HG03342 (cell line): ENCODE data around the gene ALOX5.

Experiments
- ATAC-seq: cut with Tn5 transposase; IDR thresholded peaks from one replicate; pipeline ENCODE4 v1.9.1; 2021; ENCODE audit warnings: mild to moderate bottlenecking, moderate library complexity; ENCODE audit not compliant: unreplicated experiment

The ALOX5 gene

GRCh38 chr10:45422866-45423659 lies 49.0 kb downstream of the ALOX5 start:
- ATAC-seq: no peak

- ATAC-seq: no peak
These were observed 50.0 kb downstream of the ALOX5 start for GRCh38 chr10:45423976-45424499.

DNA sequence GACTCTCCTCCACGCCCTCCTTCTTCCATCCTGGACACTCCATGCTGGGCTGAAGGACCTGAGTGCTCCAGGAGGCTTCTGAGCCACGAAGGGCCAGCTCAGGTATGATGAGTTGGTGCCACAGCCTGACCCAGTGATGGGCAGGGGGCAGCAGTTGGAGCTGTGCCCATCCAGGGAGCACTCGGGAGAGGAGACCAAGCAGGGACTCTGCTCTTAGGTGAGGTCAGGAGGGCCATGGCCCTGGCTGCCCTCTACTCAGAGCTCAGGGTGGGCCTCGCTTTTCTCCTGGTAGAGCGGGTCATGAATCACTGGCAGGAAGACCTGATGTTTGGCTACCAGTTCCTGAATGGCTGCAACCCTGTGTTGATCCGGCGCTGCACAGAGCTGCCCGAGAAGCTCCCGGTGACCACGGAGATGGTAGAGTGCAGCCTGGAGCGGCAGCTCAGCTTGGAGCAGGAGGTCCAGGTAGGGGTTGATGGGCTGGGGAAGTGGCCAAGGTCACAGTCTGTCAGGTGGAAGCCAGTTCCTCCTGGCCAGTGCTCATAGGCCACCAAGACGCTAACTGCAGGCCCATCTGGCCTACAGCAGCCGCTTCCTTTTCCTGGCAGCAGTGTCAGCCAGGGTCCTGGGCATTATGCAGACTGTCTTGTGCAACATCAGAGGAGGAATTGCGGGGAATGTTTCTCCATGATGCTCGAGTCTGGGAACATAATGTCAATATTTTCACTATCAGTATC lies 50.8 kb downstream of the ALOX5 start:
- ATAC-seq: no peak

DNA sequence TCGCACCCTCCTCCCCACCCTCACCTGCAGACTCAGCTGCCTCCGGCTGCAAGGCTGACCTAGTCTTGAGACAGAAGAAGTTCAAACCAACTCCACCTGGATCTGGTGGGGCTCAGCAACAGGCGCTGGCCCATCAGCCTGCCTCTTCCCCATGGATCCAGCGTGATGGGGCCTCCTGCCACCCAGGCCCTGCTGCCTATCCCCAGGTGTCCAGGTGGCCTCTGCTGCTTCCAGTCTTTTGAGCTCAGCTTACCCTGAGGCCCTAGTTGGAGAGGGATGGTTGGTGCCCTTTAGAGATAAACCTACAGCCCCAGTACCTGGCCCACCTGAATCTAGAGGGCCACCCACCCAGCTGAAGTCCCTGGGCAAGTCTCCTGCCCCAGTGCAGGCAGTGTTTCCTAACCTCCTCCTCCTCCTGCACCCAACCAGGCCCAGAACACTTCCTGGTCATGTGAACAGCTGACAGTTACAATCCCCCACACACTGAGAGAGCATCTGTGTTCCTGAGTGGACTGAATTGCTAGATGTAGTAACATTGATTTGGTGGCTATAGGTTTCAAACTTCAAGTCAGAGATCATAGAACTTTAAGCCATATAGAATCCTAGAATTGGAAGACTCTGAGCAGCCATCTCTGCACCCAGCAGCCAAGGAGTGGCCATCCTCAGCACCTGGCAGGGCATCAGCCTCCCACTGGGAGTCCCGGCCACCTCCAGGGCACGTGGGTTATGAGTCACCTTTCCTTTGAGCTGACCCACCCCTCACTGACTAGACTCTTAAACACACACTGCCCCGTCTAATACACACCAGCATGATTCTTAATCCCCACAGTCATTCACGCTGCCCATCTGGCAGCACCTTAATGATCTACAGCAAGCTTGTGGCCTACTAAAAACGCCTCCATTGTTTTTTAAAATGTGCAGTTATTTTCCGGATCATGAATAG lies 51.9 kb downstream of the ALOX5 start:
- ATAC-seq: no peak

DNA sequence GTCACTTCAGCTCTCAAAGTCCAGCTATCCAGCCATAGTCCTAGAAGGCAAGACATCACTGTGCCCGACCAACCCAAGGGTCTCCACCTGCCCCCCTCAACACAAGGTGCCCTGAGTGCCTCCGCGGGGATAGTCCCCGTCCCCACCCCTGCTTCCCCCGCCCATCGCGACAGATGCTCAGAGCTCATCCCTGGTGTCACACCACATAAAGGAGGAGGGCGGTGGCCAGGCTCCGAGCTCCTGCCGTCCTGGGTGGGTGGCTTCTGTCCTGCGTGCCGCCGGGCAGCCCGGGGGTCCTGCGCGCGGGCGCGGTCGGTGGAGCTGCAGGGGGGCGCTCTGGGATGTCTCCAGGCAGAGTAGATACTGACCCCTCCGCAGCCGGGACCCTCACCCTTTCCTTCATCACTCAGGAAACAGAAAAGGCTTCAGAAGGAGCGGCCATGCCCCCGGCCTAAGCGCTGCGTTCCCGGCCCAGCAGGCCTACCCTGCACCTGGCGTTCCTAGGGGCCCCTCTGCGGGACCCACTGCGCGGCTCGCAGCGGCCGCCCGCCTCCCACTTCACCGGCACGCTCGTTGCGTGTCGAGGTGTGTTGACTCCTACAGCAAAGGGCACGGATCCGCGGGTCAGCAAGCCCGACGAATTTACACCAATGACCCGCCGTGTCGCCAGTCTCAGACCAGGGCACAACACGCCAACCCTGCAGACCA lies 53.4 kb downstream of the ALOX5 start:
- ATAC-seq: no peak

- ATAC-seq: no peak
These were observed 54.0 kb downstream of the ALOX5 start for GRCh38 chr10:45427970-45428366.

DNA sequence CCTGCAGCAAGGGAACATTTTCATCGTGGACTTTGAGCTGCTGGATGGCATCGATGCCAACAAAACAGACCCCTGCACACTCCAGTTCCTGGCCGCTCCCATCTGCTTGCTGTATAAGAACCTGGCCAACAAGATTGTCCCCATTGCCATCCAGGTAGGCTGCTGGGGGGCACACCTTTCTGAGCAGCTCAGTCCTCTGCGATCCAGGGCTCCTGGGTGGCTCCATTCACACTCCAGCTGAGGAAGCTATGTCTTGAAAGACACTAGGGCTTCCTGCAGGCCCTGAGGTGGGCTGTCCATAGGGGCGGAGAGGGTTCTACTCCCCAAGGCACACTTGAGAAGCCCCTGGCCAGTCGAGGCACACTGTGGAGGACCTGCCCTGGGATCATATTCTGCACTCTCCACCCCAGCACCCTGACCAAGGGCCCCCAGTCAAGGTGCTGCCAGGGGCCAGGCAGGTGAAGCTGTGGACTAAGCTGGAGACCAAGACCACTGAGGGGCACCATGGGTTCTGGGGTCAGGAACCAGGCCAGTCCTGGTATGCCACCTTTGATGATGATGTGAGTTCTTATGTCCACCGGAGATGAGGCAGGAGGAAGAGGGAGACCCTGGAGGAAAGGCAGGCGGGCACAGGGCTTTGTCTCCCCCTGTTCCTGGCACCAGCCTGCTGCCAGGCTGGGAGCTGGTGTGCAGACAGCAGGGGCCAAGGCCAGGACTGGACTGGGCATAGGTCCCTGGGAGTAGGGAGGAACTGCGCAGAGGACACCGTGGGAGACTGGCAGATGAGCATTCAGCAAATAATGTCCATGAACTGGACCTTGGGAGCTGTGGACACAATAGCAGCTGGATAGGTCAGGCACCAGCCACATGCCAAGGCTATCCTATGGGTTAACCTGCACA lies 54.8 kb downstream of the ALOX5 start:
- ATAC-seq: no peak

DNA sequence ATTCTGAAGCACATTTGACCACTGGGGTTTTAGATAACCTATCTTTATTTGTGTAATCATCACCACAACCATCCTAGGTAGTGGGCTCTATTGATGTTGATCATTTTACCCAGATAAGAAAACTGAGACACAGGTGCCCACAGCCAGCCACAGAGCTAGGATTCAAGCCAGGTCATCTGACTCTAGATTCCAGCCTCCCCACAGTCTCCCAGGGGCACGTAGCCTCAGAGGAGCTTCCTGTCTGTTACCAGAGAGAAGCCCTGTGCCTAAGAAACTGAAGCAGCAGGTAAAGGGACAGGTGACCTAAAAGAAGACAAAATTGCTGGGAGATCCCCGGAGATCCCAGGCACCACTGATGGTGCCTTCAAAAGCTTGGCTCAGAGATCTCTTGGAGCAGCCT lies 55.8 kb downstream of the ALOX5 start:
- no peak for ATAC-seq

DNA sequence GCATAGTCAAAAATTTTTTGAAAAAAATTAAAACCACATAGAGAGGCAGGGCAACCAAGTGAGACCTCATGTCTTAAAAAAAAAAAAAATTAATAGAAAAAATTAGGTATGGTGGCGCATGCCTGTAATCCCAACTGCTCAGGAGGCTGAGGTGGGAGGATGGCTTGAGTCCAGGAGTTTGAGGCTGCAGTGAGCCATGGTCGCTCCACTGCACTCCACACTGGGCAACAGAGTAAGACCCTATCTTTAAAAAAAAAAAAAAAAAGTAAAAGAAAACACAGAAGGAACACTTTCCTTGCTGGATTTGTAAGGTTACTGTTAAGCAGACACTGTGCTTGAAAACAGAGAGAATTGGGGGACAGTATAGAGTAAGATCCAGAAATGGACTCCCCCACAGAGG lies 58.1 kb downstream of the ALOX5 start:
- no peak for ATAC-seq

- ATAC-seq: no peak
These were observed 58.9 kb downstream of the ALOX5 start for GRCh38 chr10:45432700-45433472.

DNA sequence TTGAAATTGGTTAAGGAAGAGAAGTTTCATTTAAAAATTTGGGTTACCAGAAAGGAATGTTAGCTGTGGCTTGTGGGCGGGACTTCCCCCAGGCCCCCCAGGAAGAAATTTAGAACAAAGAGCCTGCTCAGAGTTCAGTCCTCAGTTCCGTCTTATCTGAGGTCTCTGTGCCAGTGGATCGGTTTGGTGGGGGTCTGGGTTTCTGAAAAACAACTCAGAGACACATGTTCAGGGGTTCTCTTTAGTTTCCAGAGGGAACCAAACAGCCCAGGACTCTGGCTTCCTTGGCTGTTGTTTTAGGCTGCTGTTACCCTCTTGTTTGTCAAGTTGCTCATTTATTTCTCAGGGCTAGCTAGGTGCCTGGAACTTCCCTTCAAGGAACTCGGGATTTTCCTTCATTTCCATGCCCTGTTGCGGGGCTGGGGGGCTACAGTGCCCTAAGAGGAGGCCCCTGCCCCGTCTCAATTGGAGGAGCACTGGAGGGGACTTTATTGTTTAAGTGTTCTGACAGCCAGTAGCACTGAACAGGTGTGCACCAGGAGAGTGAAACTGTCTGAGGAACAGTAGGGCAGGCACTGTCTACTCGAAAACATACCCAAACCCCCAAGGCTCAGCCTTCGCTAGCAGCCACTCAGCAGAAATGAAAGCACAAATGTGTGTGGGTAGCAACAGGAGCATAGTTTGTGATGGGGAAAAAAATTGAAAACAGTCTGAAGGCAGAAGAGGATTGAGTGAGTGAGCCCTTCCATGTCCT lies 59.9 kb downstream of the ALOX5 start:
- ATAC-seq: peak; percentile 95

DNA sequence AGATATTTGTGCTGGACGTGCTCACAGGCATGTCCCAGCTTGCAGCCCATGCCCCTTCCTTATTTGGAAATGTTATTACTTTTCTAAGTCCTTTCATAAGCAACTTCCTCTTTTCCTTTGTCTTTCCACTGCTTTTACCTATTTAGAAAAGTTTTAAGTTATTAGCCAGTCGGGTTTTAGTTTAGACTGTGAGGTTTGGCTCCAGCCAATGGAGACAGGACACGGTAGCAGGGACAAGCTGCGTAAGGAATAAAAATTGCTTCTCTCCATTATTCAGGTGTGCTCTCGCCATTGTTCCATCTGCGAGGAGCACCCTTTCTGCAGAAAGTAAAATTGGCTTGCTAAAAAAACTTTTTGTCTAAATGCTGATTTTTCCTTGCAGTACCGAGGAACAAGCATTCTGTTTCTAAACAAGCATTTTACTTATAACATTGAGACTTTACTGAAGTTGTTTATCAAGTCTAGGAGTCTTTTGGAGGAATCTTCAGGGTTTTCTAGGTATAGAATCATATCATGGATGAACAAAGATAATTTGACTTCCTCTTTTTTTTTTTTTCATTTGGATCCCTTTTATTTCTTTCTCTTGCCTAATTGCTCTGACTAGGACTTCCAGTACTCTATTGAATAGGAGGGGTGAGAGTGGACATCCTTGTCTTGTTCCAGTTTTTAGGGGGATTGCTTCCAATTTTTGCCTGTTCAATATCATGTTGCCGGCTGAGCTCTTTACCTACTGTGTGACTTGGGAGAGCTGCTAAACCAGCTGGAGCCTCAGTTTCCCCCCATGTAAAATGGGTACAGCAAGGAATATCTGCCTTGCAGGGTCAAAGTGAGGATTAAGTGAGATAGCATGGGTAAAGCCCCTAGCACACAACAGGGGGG lies 63.8 kb downstream of the ALOX5 start:
- ATAC-seq: no peak

DNA sequence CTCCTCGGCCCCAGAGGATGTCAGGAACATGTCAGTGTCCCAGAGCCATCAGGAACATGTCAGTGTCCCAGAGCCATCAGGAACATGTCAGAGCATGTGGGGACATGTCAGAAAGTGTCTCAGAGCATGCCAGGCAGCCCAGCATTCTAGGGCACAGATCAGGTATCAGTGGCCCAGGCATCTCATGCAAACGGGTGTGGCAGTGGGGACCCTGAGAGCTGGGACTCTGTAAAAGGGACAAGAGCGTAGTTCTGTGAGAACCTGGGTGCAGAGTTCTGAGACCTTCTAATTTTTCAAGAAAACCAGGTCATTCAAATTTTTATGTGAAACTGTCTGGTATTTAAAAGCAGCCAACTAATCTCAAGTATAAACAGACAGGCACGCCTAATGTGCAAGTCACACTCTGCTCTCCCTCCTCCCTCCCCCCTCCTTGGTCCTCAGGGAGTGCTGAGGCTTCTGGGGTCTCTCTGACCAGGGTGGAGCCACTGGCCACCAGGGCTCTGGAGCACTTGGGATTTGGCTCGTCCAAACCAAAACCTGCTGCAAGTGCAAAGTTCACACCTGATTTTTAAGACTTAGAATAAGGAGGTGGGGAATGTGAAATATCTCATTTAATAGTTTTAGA lies 64.6 kb downstream of the ALOX5 start:
- ATAC-seq: no peak

GRCh38 chr10:45439365-45439764 lies 65.3 kb downstream of the ALOX5 start:
- ATAC-seq: no peak

- ATAC-seq: no peak
These were observed 65.9 kb downstream of the ALOX5 start for GRCh38 chr10:45439873-45440272.

GRCh38 chr10:45440511-45441062 lies 66.6 kb downstream of the ALOX5 start:
- ATAC-seq: no peak
